ENCODE results near the gene KRTAP19-7.

Gene KRTAP19-7

GRCh38 chr21:30598802-30599201, 37.7 kb upstream of the KRTAP19-7 start, which contains the start of gene KRTAP6-2:
KRTAP6-2 (minus strand) TSS chr21:30598902; CDS start chr21:30598874, 28 bp downstream.
- Histone ChIP-seq H3K4me1 (ENCODE audit: insufficient read depth, low read length) (no peaks in the 10 kb centered on the region), H3K9ac (ENCODE audit: low read depth, low read length) (no peak within 1 kb of the TSS), H4K20me1 (ENCODE audit: insufficient read depth, low read length) (no peaks in the 10 kb centered on the region), H3K4me3 (ENCODE audit: low read depth in 1 of 2, low read length in 2 of 2) (no peak within 1 kb of the TSS), H3K36me3 (ENCODE audit: insufficient read depth, low read length) (no peaks in the 10 kb centered on the region), H3K27ac (ENCODE audit: low read length) (no peak within 1 kb of the TSS), H3K4me2 (ENCODE audit: insufficient read depth, low read length) (no peak within 1 kb of the TSS), H2AFZ (ENCODE audit: low read depth, low read length) (no peak within 1 kb of the TSS), H3K9me3 (ENCODE audit: insufficient read depth, low read length, severe bottlenecking) (no peaks in the 10 kb centered on the region), H3K79me2 (ENCODE audit: insufficient read depth, low read length) (no peaks in the 10 kb centered on the region), H3K27me3 (ENCODE audit: insufficient read depth, low read length, poor library complexity) (no peaks in the 10 kb centered on the region)
- DNase-seq (no peak), ATAC-seq (ENCODE audit: insufficient read depth, low read depth) (no peak)
- TF ChIP-seq EZH2 (IDR thresholded peaks at IDR 0.05; ENCODE audit: borderline replicate concordance, low read depth, low read length, severe bottlenecking), result no peak
- TF ChIP-seq CTCF (IDR thresholded peaks at IDR 0.05; ENCODE audit: borderline replicate concordance, extremely low read depth, low read length, poor library complexity, severe bottlenecking), result no peak

GRCh38 chr21:30592140-30592539, 31.0 kb upstream of the KRTAP19-7 start, which contains the start of gene KRTAP6-3:
KRTAP6-3 (plus strand) TSS chr21:30592440; CDS start chr21:30592446, 6 bp downstream.
- DNase-seq (no peak), ATAC-seq (ENCODE audit: insufficient read depth, low read depth) (no peak)
- H3K36me3 ChIP-seq (ENCODE audit: insufficient read depth, low read length), result no peaks in the 10 kb centered on the region
- H3K4me2 ChIP-seq (ENCODE audit: insufficient read depth, low read length), result no peak within 1 kb of the TSS
- no peak within 1 kb of the TSS for H2AFZ ChIP-seq (ENCODE audit: low read depth, low read length)
- no peaks in the 10 kb centered on the region for H4K20me1 ChIP-seq (ENCODE audit: insufficient read depth, low read length)
- H3K79me2 ChIP-seq (ENCODE audit: insufficient read depth, low read length), result no peaks in the 10 kb centered on the region
- H3K27ac ChIP-seq (ENCODE audit: low read length), result no peak within 1 kb of the TSS
- H3K4me3 ChIP-seq (ENCODE audit: low read depth in 1 of 2, low read length in 2 of 2), result no peak within 1 kb of the TSS
- no peak within 1 kb of the TSS for H3K9ac ChIP-seq (ENCODE audit: low read depth, low read length)
- TF ChIP-seq EZH2 (IDR thresholded peaks at IDR 0.05; ENCODE audit: borderline replicate concordance, low read depth, low read length, severe bottlenecking) (no peak), CTCF (IDR thresholded peaks at IDR 0.05; ENCODE audit: borderline replicate concordance, extremely low read depth, low read length, poor library complexity, severe bottlenecking) (no peak)
- no peaks in the 10 kb centered on the region for H3K9me3 ChIP-seq (ENCODE audit: insufficient read depth, low read length, severe bottlenecking)
- no peaks in the 10 kb centered on the region for H3K27me3 ChIP-seq (ENCODE audit: insufficient read depth, low read length, poor library complexity)
- H3K4me1 ChIP-seq (ENCODE audit: insufficient read depth, low read length), result no peaks in the 10 kb centered on the region

- no peak for TF ChIP-seq CTCF (IDR thresholded peaks at IDR 0.05; ENCODE audit: borderline replicate concordance, extremely low read depth, low read length, poor library complexity, severe bottlenecking)
- no peak for TF ChIP-seq EZH2 (IDR thresholded peaks at IDR 0.05; ENCODE audit: borderline replicate concordance, low read depth, low read length, severe bottlenecking)
- H3K4me2 ChIP-seq (ENCODE audit: insufficient read depth, low read length), result no peak within 1 kb of the TSS
- H3K4me1 ChIP-seq (ENCODE audit: insufficient read depth, low read length), result no peaks in the 10 kb centered on the region
- no peak within 1 kb of the TSS for H3K4me3 ChIP-seq (ENCODE audit: low read depth in 1 of 2, low read length in 2 of 2)
- H3K27ac ChIP-seq (ENCODE audit: low read length), result no peak within 1 kb of the TSS
- H3K79me2 ChIP-seq (ENCODE audit: insufficient read depth, low read length), result no peaks in the 10 kb centered on the region
- no peaks in the 10 kb centered on the region for H3K36me3 ChIP-seq (ENCODE audit: insufficient read depth, low read length)
- H3K9ac ChIP-seq (ENCODE audit: low read depth, low read length), result no peak within 1 kb of the TSS
- H3K27me3 ChIP-seq (ENCODE audit: insufficient read depth, low read length, poor library complexity), result no peaks in the 10 kb centered on the region
- H2AFZ ChIP-seq (ENCODE audit: low read depth, low read length), result no peak within 1 kb of the TSS
- H4K20me1 ChIP-seq (ENCODE audit: insufficient read depth, low read length), result no peaks in the 10 kb centered on the region
- ATAC-seq (ENCODE audit: insufficient read depth, low read depth) (no peak), DNase-seq (no peak)
- no peaks in the 10 kb centered on the region for H3K9me3 ChIP-seq (ENCODE audit: insufficient read depth, low read length, severe bottlenecking)
Observed at GRCh38 chr21:30590297-30590696, 29.2 kb upstream of the KRTAP19-7 start, which contains the start of gene KRTAP22-2. KRTAP22-2 (minus strand) TSS chr21:30590397.

Data from DND-41 (cell line).